Renal cortical epithelial cell (primary cell): ENCODE data around the gene VTI1A. TPM values are rescaled to one million over a fixed set of nuclear protein-coding genes. Genes with fewer than 3 reads are reported as not detected.

Experiments used
- DNase-seq: peaks from one replicate; pipeline ENCODE4 v3.0.0-alpha.2; 2011; ENCODE audit warnings: low read depth
- total RNA-seq: library from RNA; depleted of rRNA; stranded (reverse); fragments of >200 nt; gene quantifications from 2 replicates; pipeline ENCODE4 v1.2.3, GENCODE V29; 2014

VTI1A gene
- total RNA-seq, 1 donor from 2014 or later: 49.7 TPM

DNA sequence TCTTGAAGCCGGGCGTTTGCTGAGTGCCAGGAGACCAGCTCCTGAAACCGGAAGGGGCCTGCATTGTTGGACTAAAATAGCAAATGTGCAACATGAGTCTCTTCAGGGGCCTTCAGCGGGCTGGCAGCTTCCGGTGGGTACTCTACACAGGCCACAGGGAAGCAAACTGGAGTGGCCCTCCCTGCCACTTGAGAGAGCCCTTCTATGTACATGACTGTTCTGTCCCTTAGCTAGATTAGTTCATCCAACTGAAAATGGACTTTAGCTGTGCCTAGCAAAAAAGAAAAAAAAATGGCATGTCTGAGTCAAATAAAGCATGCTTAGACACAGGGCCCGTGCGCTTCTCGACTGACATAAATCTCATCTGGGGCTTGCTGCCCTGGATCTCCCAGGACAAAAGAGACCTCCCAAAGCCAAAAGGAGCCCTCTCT lies 387.8 kb downstream of the VTI1A start:
- DNase-seq: no peak

- DNase-seq: no peak
Observed at GRCh38 chr10:112835217-112835715, 388.3 kb downstream of the VTI1A start.

GRCh38 chr10:112835944-112836451 lies 389.0 kb downstream of the VTI1A start:
- DNase-seq: no peak

GRCh38 chr10:112838784-112839481 lies 391.9 kb downstream of the VTI1A start:
- no peak for DNase-seq

DNA sequence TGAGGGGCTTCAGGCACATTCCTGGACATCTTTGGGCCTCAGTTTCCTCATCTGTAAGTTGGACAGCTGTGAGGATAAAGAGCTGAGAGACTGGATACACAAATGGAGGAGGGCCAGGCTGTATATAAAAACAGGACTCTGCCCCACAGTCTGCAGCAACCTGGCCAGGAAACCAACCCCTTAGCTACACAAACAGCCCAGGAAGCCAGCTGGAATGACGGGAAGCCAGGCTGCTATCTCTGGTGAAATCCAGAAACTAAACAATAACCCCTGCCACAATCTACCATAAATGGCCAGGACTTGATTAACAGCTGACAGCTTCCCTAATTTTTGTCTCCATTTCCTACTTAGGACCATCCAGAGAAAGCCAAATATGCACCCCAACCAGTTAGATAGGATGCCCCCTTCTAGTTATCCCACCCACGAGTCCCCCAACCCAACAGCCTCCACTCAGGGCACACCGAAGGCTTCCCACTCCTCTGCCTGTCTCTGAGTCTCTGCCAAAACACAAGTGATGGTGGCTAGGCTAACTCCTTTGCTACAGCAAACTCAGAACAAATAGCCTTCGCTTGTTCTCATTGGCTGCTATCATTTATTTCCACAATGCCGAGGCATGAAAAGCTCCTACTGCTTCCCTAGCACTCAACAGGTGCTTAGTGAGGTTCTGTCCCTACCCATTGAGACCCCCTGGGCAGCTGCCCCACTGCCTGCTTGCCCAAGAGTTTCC lies 393.1 kb downstream of the VTI1A start:
- no peak for DNase-seq

DNA sequence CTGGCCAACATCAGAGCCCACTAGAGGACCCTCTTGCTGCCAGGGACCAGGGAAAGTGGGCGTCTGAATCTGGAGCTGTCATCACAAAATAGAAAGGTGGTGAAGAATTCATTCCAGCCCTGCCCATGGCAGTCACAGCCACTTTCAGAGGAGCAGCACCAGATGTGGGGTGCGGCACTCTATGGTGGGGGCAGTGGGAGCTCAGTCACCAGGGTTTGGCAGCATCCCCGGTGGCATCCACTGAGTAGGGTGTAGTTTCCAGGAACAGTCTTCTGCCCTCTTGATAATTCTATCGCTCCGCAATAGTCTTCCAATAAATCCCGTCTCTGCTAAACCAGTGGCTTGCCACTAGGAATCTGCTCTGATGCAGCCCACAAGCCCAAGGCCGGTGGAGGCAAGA lies 394.5 kb downstream of the VTI1A start:
- no peak for DNase-seq

- peak; percentile 35 for DNase-seq
Observed at GRCh38 chr10:112842832-112843360, 395.9 kb downstream of the VTI1A start.

- DNase-seq: no peak
Observed at GRCh38 chr10:112843623-112844022, 396.6 kb downstream of the VTI1A start.

- no peak for DNase-seq
Observed at GRCh38 chr10:112844681-112845544, 397.9 kb downstream of the VTI1A start.

DNA sequence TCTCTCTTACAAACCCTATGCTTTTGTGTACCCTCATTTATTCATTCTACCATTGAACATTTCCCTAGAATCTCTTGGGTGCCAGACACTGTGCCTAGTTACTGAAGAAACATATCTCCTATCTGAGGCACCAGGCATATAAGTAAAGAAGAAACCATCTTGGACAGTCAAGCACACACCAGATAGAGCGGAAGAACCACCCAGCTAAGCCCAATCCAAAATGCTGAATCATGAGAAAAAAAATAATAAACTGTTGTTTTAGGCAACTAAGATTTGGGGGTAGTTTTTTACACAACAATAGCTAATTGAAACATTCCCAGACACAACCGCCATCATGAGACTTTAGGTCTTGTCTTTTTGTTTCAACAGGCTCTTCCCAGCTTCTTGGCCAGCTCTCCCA lies 400.8 kb downstream of the VTI1A start:
- DNase-seq: no peak

DNA sequence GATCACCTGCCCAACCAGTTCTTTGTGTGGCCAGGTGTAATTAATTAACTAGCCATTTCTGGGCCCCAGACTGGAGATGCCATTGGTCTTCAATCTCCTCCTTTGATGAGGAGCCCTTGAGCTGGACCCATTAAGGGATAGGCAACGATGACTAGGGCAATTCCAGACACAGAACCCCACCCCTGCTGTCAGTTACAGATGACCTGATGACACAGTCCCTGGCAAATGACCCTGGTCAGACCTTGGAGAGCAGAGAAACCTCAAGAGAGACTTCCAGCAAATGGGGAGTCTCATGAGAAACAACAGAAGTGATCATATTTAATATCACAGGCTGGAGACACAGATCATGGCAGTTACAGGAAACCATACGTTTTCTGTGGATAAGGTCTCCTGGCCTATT lies 401.2 kb downstream of the VTI1A start:
- no peak for DNase-seq

DNA sequence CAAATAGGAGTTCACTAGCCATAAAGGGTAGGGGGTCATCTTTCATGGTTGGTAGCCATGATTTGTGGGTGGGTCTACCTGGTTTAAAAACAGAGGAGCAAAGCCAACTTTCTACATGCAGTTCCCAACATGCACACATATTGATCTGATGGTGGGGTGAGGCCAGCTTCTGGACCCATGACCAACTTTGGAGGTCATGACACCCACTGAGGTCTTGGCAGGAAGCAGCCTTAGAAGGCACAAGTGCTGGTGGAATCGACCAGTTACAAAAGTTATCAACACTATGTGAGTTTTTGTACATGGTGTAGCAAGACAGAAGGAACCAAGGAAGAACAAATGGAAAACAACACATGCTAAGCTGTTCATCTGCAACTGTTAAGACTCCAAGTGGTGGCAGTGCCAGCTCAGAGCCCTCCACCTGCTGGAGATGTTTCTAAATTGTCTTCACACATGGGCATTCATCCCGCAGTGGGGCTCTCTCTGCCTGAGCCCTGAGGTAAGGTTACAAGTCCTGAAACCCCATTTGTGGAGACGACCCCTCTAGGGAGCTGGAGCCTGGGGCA lies 401.9 kb downstream of the VTI1A start:
- no peak for DNase-seq

- DNase-seq: no peak
Observed at GRCh38 chr10:112849546-112849945, 402.5 kb downstream of the VTI1A start.

- DNase-seq: no peak
Observed at GRCh38 chr10:112851181-112851580, 404.2 kb downstream of the VTI1A start.

DNA sequence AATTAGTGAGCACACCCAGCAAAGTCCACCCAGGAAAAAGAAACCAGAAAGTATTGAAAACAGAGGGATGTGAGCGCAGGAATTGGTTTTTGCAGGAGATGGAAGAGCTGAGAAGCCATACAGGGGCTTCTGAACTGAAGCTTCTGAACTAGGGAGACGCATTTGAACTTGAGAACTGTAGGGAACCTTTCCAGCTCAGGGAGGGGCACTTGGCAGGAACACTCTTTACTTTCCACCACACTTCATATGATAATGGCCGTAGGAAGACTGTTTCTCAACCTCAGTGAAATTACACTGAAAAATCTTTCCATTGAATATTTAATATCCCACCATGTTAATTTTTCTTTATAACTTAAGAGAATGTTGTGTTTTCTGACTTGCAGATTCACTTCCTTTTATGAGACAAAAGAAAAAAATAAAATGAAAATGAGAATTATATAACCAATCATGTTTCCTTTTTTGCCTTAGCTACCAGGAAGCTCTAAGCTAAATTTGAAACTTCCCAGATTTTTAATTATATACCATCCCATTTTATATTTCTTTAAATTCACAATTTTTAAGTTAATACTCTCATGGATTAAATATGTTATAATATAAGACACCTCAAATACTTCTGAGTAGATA lies 404.7 kb downstream of the VTI1A start:
- DNase-seq: no peak

- DNase-seq: no peak
Observed at GRCh38 chr10:112852306-112852705, 405.3 kb downstream of the VTI1A start.

GRCh38 chr10:112855134-112855533 lies 408.1 kb downstream of the VTI1A start:
- no peak for DNase-seq

- no peak for DNase-seq
Observed at GRCh38 chr10:112857493-112857892, 410.5 kb downstream of the VTI1A start.

- peak; percentile 73 for DNase-seq
Observed at GRCh38 chr10:112858986-112859651, 412.1 kb downstream of the VTI1A start.

DNA sequence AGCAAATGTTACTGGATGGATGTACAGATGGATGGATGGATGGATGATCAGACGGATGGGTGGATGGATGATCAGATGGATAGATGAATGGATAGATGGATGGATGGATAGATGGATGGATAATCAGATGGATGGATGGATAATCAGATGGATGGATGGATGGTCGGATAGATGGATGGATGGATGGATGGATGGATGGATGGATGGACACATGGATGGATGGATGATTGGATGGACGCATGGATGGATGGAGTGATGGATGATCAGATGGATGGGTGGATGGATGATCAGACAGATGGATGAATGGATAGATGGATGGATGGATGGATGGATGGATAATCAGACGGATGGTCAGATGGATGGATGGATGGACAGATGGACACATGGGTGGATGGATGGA lies 412.8 kb downstream of the VTI1A start:
- DNase-seq: no peak
